ENCODE results near the gene ZNF274. TPM values are rescaled to one million over a fixed set of nuclear protein-coding genes. Genes with fewer than 3 reads are reported as not detected.

ZNF274 gene
- total and polyA plus RNA-seq, 10 of the 15 experiments (the other 5 are each of a cell fraction or from before 2014, with no cell fraction given): 2.7 to 17.6 (median 14.3) TPM

- ATAC-seq: no peak
- H3K4me1 ChIP-seq (ENCODE audit: control insufficient read depth, insufficient read depth, low read length): no peaks in the 10 kb centered on the region
- POLR2A ChIA-PET: no interaction called here
- no peak overlapping the region for H2AFZ ChIP-seq (ENCODE audit: control insufficient read depth, low read depth, low read length)
- H3K4me2 ChIP-seq (ENCODE audit: control insufficient read depth, insufficient read depth): no peak overlapping the region
- H3K27ac ChIP-seq (ENCODE audit: control insufficient read depth, insufficient read depth): no peak overlapping the region
- H3K9me3 ChIP-seq (replicated peaks; ENCODE audit: control insufficient read depth, insufficient read depth, low read length): peaks cover 21% of the 10 kb centered on the region; the same call in 2 of the 3 replicates
- H3K4me3 ChIP-seq: no peak overlapping the region
- no peak for FAIRE-seq
- no peaks in the 10 kb centered on the region for H4K20me1 ChIP-seq (ENCODE audit: control insufficient read depth, insufficient read depth)
- WGBS (ENCODE audit: insufficient coverage, insufficient replicate concordance, low lambda C conversion rate, missing lambda C conversion rate): 93% methylated on average over 31 of the region's 34 CpGs
- H3K9ac ChIP-seq (ENCODE audit: control insufficient read depth, insufficient read depth, low read length): no peak overlapping the region
- in situ Hi-C loops (cut with MboI) (no loop called here), intact Hi-C loops (cut with micrococcal nuclease; ENCODE audit: unreplicated experiment) (no loop called here)
- RAD21 ChIA-PET (ENCODE audit: unreplicated experiment): no interaction called here
- TF ChIP-seq DPF2 (IDR thresholded peaks at IDR 0.05) (no peak), SMARCA5 (IDR thresholded peaks at IDR 0.05) (no peak), SMAD1 (IDR thresholded peaks at IDR 0.05; ENCODE audit: low read depth, partially characterized antibody) (no peak), FOXM1 (IDR thresholded peaks at IDR 0.05; ENCODE audit: low read depth, low read length) (no peak), POLR2A (IDR thresholded peaks at IDR 0.05; ENCODE audit: low read depth, low read length) (peak; percentile 29; the same call in 1 of the 2 replicates)
- CTCF ChIA-PET: no interaction called here
- no TSS peak for BruUV-seq (replicated peaks)
- H3K36me3 ChIP-seq (ENCODE audit: control insufficient read depth in 2 of 2, insufficient read depth in 2 of 2, low read length in 1 of 2): peaks cover 3 to 10% of the 10 kb centered on the region in 2 experiments; a peak in 2 of 4 replicates
- DNase-seq (ENCODE audit: low read depth, low spot score): no peak
- SMC1A ChIA-PET (ENCODE audit: uncharacterized antibody, unreplicated experiment): no interaction called here
- no peaks in the 10 kb centered on the region for H3K79me2 ChIP-seq (ENCODE audit: control insufficient read depth, insufficient read depth, low read length)
- H3K27me3 ChIP-seq (replicated peaks in 1 of 2; ENCODE audit: control insufficient read depth in 2 of 2, insufficient read depth in 2 of 2, low read length in 1 of 2): no peaks in the 10 kb centered on the region
Measured at GRCh38 chr19:58217069-58217481, 34.2 kb downstream of the ZNF274 start.

- no peaks in the 10 kb centered on the region for H3K79me2 ChIP-seq (ENCODE audit: control insufficient read depth, insufficient read depth, low read length)
- ChIA-PET POLR2A (no interaction called here), CTCF (interaction anchor here (1.1 kb wide), 1 partner anchor 234 kb away, joined by 3 read pairs; the partner anchor contains the start of gene ZNF324B), RAD21 (ENCODE audit: unreplicated experiment) (no interaction called here), SMC1A (ENCODE audit: uncharacterized antibody, unreplicated experiment) (interaction anchor here (0.6 kb wide), 1 partner anchor 62 kb away, joined by 3 read pairs; no protein-coding TSS in a partner anchor)
- DNase-seq (ENCODE audit: low read depth, low spot score) (no peak), ATAC-seq (no peak), FAIRE-seq (no peak)
- TF ChIP-seq SPI1 (IDR thresholded peaks at IDR 0.05; ENCODE audit: borderline replicate concordance, insufficient read depth, low read depth, low read length): no peak
- no TSS peak for BruUV-seq (replicated peaks)
- H3K4me1 ChIP-seq (ENCODE audit: control insufficient read depth, insufficient read depth, low read length): no peaks in the 10 kb centered on the region
- no peaks in the 10 kb centered on the region for H3K27me3 ChIP-seq (replicated peaks in 1 of 2; ENCODE audit: control insufficient read depth in 2 of 2, insufficient read depth in 2 of 2, low read length in 1 of 2)
- H4K20me1 ChIP-seq (ENCODE audit: control insufficient read depth, insufficient read depth): no peaks in the 10 kb centered on the region
- in situ Hi-C loops (cut with MboI) (no loop called here), intact Hi-C loops (cut with micrococcal nuclease; ENCODE audit: unreplicated experiment) (no loop called here)
- H2AFZ ChIP-seq (ENCODE audit: control insufficient read depth, low read depth, low read length): no peak overlapping the region
- H3K4me3 ChIP-seq: no peak overlapping the region
- H3K9ac ChIP-seq (ENCODE audit: control insufficient read depth, insufficient read depth, low read length): no peak overlapping the region
- H3K9me3 ChIP-seq (replicated peaks; ENCODE audit: control insufficient read depth, insufficient read depth, low read length): peaks cover 15% of the 10 kb centered on the region; the same call in 2 of the 3 replicates
- H3K4me2 ChIP-seq (ENCODE audit: control insufficient read depth, insufficient read depth): no peak overlapping the region
- H3K27ac ChIP-seq (ENCODE audit: control insufficient read depth, insufficient read depth): no peak overlapping the region
- H3K36me3 ChIP-seq (ENCODE audit: control insufficient read depth in 2 of 2, insufficient read depth in 2 of 2, low read length in 1 of 2): peaks cover 2 to 5% of the 10 kb centered on the region in 2 experiments; a peak in 2 of 4 replicates
- 91% methylated on average over 25 of the region's 25 CpGs for WGBS (ENCODE audit: insufficient coverage, insufficient replicate concordance, low lambda C conversion rate, missing lambda C conversion rate)
Measured at GRCh38 chr19:58217607-58218391, 34.9 kb downstream of the ZNF274 start.
